Upper lobe of left lung (tissue), 6 donors: ENCODE measurements around the gene KCNA3. TPM values are rescaled to one million over a fixed set of nuclear protein-coding genes. Genes with fewer than 3 reads are reported as not detected.
A peak's percentile ranks its signal among the peaks of the same experiment; 100 is the strongest.

ENCODE experiments used
- ATAC-seq, 2 donors: fragments of 200-7000 bp; cut with Tn5 transposase; one replicate each; pipeline ENCODE4 v1.9.1; 2022; ENCODE audit warnings: mild to moderate bottlenecking in 2 of 2, moderate library complexity in 2 of 2; ENCODE audit not compliant: low FRiP score in 2 of 2
- DNase-seq, 2 donors: peaks; one replicate each; pipeline ENCODE4 v3.0.0-alpha.2; 2019 to 2020
- H3K27ac ChIP-seq, 4 donors: fragments of 200-600 bp; sonication (generic); one replicate each; pipeline ENCODE4 v1.5.1; 2016 to 2019
- H3K27me3 ChIP-seq, 4 donors: fragments of 200-600 bp; sonication (generic); one replicate each; pipeline ENCODE4 v1.5.1; 2017 to 2019
- H3K36me3 ChIP-seq, 4 donors: fragments of 200-600 bp; sonication (generic); one replicate each; pipeline ENCODE4 v1.5.1; 2016 to 2019
- H3K4me1 ChIP-seq, 4 donors: fragments of 200-600 bp; sonication (generic); one replicate each; pipeline ENCODE4 v1.5.1; 2018 to 2019
- H3K4me3 ChIP-seq, 4 donors: fragments of 200-600 bp; sonication (generic); one replicate each; pipeline ENCODE4 v1.5.1; 2017 to 2019; ENCODE audit warnings: mild to moderate bottlenecking in 2 of 4, moderate library complexity in 1 of 4
- H3K9me3 ChIP-seq, 4 donors: fragments of 200-600 bp; sonication (generic); one replicate each; pipeline ENCODE4 v1.5.1; 2018 to 2019
- EP300 ChIP-seq, 4 donors: sonication (generic); formaldehyde crosslinking; IDR thresholded peaks; one replicate each; pipeline ENCODE4 v1.5.1; 2017; ENCODE audit warnings: antibody characterized with exemption in 4 of 4, control low read depth in 2 of 4
- POLR2A ChIP-seq, 4 donors: fragments of 450-650 bp; IDR thresholded peaks; one replicate each; pipeline ENCODE4 v1.5.1; 2016 to 2017; ENCODE audit warnings: antibody characterized with exemption in 4 of 4, mild to moderate bottlenecking in 2 of 4
- POLR2AphosphoS5 ChIP-seq, 2 donors: sonication (generic); formaldehyde crosslinking; IDR thresholded peaks; one replicate each; pipeline ENCODE4 v1.5.1; 2017; ENCODE audit warnings: antibody characterized with exemption in 2 of 2
- WGBS, 2 donors: methylation state at CpG; one replicate each; pipeline ENCODE4 v1.1.5; 2017 to 2018; 5-methylcytosine and 5-hydroxymethylcytosine counted together
- total RNA-seq, 6 donors: library from RNA; depleted of rRNA in 4 of 6; stranded (reverse); fragments of >200 nt in 4 of 6; gene quantifications; one replicate each; pipeline versions ENCODE4 v1.1.0 to v1.2.1, GENCODE V29; 2016 to 2021
- TF ChIP-seq, protein P1 (sequence below), 6 experiments: fragments of 450-650 bp in 4 of 6; fragments of 200-600 bp in 2 of 6; sonication (generic) in 2 of 6; IDR thresholded peaks; one replicate each; pipeline ENCODE4 v1.5.1; 2016 to 2019; ENCODE audit warnings: antibody characterized with exemption in 6 of 6
- donor health status: DM: no; HTN: no; CAD: no; lungs with moderate emphysema.
- donor health status: DM: no; HTN: yes; CAD: no; lungs with severe emphysema.

KCNA3 gene
- total RNA-seq, 6 donors from 2014 or later = 12.6 to 25.1 (median 19.7) TPM

DNA sequence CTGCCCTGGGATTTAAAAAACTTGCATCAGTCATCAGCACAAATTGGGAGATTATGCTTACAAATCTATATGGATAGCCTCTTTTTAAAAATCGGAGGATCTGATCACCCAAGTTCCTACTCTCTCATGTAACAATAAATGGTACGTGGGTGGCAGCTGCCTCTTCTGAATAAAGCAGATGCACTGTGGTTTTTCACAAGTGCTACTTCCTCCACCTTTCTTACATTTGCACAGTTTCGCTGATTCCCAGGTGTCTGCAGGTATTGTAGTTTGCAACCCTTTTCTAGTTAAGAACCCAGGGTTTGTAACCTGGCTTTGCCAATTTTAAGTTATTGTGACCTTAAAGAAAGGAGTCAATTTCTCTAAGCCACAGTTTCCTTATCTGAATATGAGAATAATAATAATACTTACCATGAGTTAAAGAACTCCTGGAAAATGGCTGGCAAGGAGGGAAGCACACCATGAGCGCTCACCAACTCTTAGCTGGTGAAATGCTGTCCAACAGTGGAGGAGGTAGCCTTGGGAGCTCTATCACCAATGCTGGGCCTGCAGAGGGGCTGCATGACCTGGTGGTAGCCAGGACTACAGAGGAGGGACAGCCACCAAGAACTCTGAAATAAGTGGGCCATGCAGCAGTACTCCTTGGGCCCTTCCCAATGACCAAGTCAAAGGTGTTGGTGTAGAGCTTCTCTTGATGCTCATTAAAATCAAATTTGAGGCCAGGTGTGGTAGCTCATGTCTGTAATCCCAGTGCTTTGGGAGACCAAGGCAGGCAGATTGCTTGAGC is 38.4 kb downstream of the KCNA3 start:
- no peak for DNase-seq
- Histone ChIP-seq H3K4me1 (peaks cover 8 to 22% (median 18%) of the 10 kb centered on the region in 4 donors), H3K27ac (no peak overlapping the region), H3K36me3 (no peaks in the 10 kb centered on the region), H3K27me3 (no peaks in the 10 kb centered on the region), H3K9me3 (no peaks in the 10 kb centered on the region), H3K4me3 (no peak overlapping the region)
- no peak for ATAC-seq
- WGBS, 2 donors = 82 to 83% methylated on average over 4 of the region's 4 CpGs
- TF ChIP-seq, protein P1, sequence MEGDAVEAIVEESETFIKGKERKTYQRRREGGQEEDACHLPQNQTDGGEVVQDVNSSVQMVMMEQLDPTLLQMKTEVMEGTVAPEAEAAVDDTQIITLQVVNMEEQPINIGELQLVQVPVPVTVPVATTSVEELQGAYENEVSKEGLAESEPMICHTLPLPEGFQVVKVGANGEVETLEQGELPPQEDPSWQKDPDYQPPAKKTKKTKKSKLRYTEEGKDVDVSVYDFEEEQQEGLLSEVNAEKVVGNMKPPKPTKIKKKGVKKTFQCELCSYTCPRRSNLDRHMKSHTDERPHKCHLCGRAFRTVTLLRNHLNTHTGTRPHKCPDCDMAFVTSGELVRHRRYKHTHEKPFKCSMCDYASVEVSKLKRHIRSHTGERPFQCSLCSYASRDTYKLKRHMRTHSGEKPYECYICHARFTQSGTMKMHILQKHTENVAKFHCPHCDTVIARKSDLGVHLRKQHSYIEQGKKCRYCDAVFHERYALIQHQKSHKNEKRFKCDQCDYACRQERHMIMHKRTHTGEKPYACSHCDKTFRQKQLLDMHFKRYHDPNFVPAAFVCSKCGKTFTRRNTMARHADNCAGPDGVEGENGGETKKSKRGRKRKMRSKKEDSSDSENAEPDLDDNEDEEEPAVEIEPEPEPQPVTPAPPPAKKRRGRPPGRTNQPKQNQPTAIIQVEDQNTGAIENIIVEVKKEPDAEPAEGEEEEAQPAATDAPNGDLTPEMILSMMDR (IDR thresholded peaks at IDR 0.05) = no peak
- TF ChIP-seq POLR2A (IDR thresholded peaks at IDR 0.05) (no peak), EP300 (IDR thresholded peaks at IDR 0.05) (no peak), POLR2AphosphoS5 (IDR thresholded peaks at IDR 0.05) (no peak)

- ATAC-seq (no peak), DNase-seq (no peak)
- no peaks in the 10 kb centered on the region for H3K27me3 ChIP-seq
- peak overlapping the region in 1 of 4 donors; percentile 56 for H3K27ac ChIP-seq
- TF ChIP-seq EP300 (IDR thresholded peaks at IDR 0.05) (no peak), POLR2A (IDR thresholded peaks at IDR 0.05) (no peak), POLR2AphosphoS5 (IDR thresholded peaks at IDR 0.05) (no peak)
- TF ChIP-seq, protein P1 (IDR thresholded peaks at IDR 0.05) = no peak
- H3K4me1 ChIP-seq = peaks cover 8 to 25% (median 22%) of the 10 kb centered on the region in 4 donors
- H3K9me3 ChIP-seq = no peaks in the 10 kb centered on the region
- H3K36me3 ChIP-seq = no peaks in the 10 kb centered on the region
- H3K4me3 ChIP-seq = no peak overlapping the region
- whole genome bisulfite sequencing, 2 donors = 91 to 94% methylated on average over 2 of the region's 2 CpGs
Observed at GRCh38 chr1:110635434-110635833, 39.3 kb downstream of the KCNA3 start.

- Histone ChIP-seq H3K9me3 (no peaks in the 10 kb centered on the region), H3K27ac (peak overlapping the region in 1 of 4 donors; percentile 56), H3K36me3 (no peaks in the 10 kb centered on the region), H3K27me3 (no peaks in the 10 kb centered on the region), H3K4me1 (peaks cover 8 to 23% (median 21%) of the 10 kb centered on the region in 4 donors), H3K4me3 (no peak overlapping the region)
- peak; percentile 77 to 85 for DNase-seq
- TF ChIP-seq POLR2AphosphoS5 (IDR thresholded peaks at IDR 0.05) (peak; percentile 89 to 92), EP300 (IDR thresholded peaks at IDR 0.05) (no peak), POLR2A (IDR thresholded peaks at IDR 0.05) (no peak)
- TF ChIP-seq, protein P1 (IDR thresholded peaks at IDR 0.05) = no peak
- WGBS, 2 donors = 42 to 60% methylated on average over 6 to 7 of the region's 7 CpGs
- ATAC-seq = peak; percentile 69 to 76
Observed at GRCh38 chr1:110634455-110635311, 40.1 kb downstream of the KCNA3 start.

GRCh38 chr1:110634086-110634454 is 40.7 kb downstream of the KCNA3 start:
- 60 to 71% methylated on average over 1 of the region's 1 CpG for WGBS, 2 donors
- no peak for TF ChIP-seq EP300 (IDR thresholded peaks at IDR 0.05)
- TF ChIP-seq, protein P1 (IDR thresholded peaks at IDR 0.05) = no peak
- no peak for TF ChIP-seq POLR2AphosphoS5 (IDR thresholded peaks at IDR 0.05)
- no peak for TF ChIP-seq POLR2A (IDR thresholded peaks at IDR 0.05)
- H3K9me3 ChIP-seq = no peaks in the 10 kb centered on the region
- no peaks in the 10 kb centered on the region for H3K27me3 ChIP-seq
- peak overlapping the region in 1 of 4 donors; percentile 56 for H3K27ac ChIP-seq
- H3K4me3 ChIP-seq = no peak overlapping the region
- no peaks in the 10 kb centered on the region for H3K36me3 ChIP-seq
- H3K4me1 ChIP-seq = peaks cover 8 to 23% (median 21%) of the 10 kb centered on the region in 4 donors
- ATAC-seq (no peak), DNase-seq (no peak)
